NCI-H526 treated with DMSO at 0.1 percent for 48 hours (cell line): ENCODE results near the gene FAM168B.
"Not testable (repeated sequence)": the region's sequence is repeated elsewhere in the genome, so short reads cannot be mapped to it uniquely, and the experiment has no call there.

Experiments used
- DNase-seq: peaks from one replicate; lab custom pipeline; 2025; lab: John Stamatoyannopoulos, UW

Gene FAM168B

GRCh38 chr2:131094463-131095281, 1.4 kb upstream of the FAM168B start:
- DNase-seq, result no peak

GRCh38 chr2:131093696-131094462, 619 bp upstream of the FAM168B start:
- DNase-seq, result peak; percentile 75

GRCh38 chr2:131092458-131093005, 728 bp downstream of the FAM168B start:
- DNase-seq, result no peak

GRCh38 chr2:131085646-131086045, 7.6 kb downstream of the FAM168B start:
- no peak for DNase-seq

GRCh38 chr2:131081190-131081589, 12.1 kb downstream of the FAM168B start:
- DNase-seq, result no peak

GRCh38 chr2:131079931-131080330, 13.3 kb downstream of the FAM168B start:
- DNase-seq, result not testable (repeated sequence)

- DNase-seq, result no peak
Measured at GRCh38 chr2:131077966-131078365, 15.3 kb downstream of the FAM168B start.

- no peak for DNase-seq
Measured at GRCh38 chr2:131077182-131077846, 15.9 kb downstream of the FAM168B start.

DNA sequence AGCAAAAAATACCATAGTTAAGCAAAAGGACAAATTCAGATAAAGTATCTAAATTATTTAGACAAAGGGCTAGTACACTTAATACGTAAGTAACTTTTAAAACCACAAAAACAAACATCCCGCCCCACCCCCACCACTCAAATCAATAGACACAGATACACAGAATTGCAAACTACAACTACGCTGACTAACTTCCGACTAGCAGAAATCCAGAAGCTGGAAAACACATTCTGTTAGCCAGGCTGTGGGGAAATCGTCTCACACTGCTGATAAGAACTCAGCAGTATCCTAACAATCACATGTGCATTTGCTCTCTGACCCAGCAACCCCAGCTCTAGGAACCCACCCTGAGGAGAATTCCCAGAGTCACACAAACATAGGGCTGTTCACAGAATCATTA, 16.6 kb downstream of the FAM168B start:
- DNase-seq, result no peak

GRCh38 chr2:131075578-131075977, 17.7 kb downstream of the FAM168B start:
- not testable (repeated sequence) for DNase-seq

DNA sequence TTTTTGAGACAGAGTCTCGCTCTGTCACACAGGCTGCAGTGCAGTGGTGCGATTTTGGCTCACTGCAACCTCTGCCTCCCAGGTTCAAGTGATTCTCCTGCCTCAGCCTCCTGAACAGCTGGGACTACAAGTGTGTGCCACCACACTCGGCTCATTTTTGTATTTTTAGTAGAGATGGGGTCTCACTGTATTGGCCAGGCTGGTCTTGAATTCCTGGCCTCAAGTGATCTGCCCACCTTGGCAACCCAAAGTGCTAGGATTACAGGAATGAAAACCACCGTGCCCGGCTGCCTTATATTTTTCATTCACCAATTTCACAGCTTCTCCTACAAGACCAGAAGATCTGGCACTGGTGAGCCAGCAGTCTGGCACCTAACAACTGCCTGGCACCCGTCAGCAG, 25.1 kb downstream of the FAM168B start:
- not testable (repeated sequence) for DNase-seq

- DNase-seq, result no peak
Measured at GRCh38 chr2:131067465-131068125, 25.7 kb downstream of the FAM168B start.

GRCh38 chr2:131064589-131065512, 28.4 kb downstream of the FAM168B start:
- no peak for DNase-seq

DNA sequence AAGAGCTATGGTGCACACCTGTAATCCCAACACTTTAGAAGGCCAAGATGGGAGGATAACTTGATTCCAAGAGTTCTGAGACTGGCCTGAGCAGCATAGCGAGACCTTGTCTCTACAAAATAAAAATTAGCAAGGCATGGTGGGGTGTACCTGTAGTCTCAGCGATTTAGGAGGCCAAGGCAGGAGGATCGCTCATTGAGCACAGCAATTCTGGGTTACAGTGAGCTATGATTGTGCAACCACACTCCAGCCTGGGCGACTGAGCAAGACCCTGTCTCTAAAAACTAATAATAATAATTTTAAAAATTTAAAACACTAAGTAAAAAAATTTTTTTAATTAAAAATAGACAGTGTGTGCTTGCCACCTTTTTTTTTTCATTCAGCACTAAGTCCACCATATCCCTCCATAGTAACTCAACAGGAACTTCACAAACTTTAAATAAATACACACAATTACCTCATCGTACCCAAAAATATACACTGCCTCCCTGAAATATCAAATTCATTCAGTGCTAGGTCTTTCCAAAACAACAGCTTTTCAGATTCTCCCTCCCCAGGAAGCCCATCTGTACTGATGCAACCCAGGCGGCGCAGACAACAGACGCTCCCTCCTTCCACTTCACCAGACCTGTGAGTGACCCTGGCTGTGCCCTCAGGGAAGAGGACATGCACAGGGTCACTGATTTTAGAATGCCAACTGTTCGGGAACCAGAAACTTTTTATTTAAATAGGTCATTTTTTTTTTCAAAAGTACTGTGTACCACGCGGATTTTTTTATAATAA, 29.6 kb downstream of the FAM168B start:
- DNase-seq, result no peak

- no peak for DNase-seq
Measured at GRCh38 chr2:131058920-131059319, 34.3 kb downstream of the FAM168B start.

DNA sequence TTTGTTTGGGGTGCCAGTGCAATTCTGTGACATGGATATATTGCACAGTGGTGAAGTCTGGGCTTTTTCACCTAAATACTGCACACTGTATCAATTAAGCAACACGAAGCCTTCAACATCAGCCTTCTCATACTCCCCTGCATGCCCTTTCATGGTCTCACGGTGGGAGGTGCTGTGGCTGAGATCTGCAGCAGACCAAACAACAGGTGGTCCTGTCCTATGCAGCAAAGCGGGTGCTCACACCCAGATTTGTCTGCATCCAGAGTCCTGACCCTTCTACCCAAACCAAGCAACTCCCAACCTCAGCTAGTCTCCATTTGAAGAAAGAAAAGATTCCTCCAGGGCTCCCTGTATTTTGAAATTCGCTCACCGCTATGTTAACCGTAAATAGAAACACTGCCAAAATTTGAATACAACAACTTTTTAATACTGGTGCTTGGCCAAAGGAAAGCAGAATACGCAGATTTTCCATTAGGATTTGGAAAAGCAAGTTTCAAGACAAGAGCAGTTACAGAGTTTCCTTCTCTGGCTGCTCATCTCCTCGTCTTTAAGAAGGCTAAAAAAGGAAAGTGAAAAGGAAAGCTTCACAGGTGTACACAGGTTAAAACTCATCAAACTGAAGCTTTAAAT, 34.9 kb downstream of the FAM168B start:
- DNase-seq, result no peak

DNA sequence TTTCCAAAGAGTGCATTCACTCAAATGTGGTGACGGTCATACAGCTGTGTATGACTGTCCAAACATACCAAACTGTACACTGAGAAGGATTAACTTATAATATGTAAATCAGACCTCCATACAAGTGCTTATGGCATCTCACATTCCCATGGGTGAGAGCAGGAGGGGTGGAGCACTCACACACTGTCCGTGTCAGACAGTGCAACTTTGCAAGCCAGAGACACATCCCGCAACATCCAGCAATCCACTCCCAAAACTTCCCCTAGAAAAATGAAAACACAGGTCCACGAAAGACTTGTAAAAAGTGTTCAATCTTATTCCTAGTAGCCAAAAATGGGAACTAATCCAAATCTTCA, 36.4 kb downstream of the FAM168B start:
- DNase-seq, result no peak

DNA sequence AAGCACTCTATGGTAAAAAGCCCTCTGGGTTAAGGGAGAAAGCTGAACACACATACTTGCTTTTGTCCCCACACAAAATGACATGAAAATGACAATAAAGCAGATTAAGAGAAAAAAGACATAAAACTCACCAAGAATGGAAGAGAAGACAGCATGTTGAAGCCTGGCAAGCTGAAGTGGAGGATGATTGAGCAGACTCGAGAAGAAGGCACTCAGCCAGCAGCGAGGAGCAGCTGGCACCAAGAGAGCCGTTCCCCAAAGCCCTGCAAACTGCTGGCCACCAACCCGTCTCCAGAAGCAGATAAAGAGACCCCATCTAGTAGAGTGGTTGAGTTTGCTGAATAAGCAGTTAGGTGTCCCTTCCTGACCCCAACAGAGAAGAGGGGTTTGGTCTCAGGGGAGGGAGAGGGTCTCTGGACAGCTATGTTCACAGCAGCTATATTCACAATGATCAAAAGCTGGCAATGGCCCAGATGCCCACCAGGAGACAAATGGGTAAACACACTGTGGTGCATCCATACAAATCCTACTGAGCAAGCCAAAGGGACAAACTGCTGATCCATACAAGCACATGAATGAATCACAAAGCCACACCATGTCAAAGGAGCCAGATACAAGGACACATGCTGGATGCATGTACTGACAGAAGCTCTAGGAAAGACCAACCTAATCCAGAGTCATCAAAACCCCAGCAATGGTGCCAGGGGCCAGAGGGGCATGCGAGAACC, 36.9 kb downstream of the FAM168B start:
- no peak for DNase-seq
